Endothelial cell of umbilical vein (primary cell): ENCODE results near the gene SLF2. TPM values are rescaled to one million over a fixed set of nuclear protein-coding genes. Genes with fewer than 3 reads are reported as not detected.

Experiments used
- BruUV-seq: library from RNA; stranded (reverse); fragments of 400-500 nt; replicated peaks from 2 replicates; lab custom pipeline; 2021; lab: Mats Ljungman, UMichigan
- CTCF ChIA-PET: fragments of 300-600, 350-600 bp; sonication (Branson Sonifier 250); formaldehyde crosslinking; loops from one replicate; lab custom pipeline; 2021; ENCODE audit warnings: antibody characterized with exemption, inconsistent platforms; lab: Charles Lee
- POLR2A ChIA-PET: fragments of 300-600, 350-600 bp; sonication (Branson Sonifier 250); formaldehyde crosslinking; loops from one replicate; lab custom pipeline; 2021; ENCODE audit warnings: antibody characterized with exemption, inconsistent platforms; lab: Charles Lee
- DNase-seq: peaks from one replicate; pipeline ENCODE4 v3.0.0-alpha.2; 2011; ENCODE audit warnings: low read depth, low spot score
- FAIRE-seq: peaks from 2 replicates; lab custom pipeline; 2011; peaks lifted over from hg19 to GRCh38; lab: Jason Lieb, UNC
- H2AFZ ChIP-seq: 2 replicates; pipeline ENCODE4 v1.6.0; 2012; ENCODE audit warnings: low read depth, low read length, control low read depth, inconsistent platforms
- H3K27ac ChIP-seq: 2 replicates; pipeline ENCODE4 v1.5.1; 2011; ENCODE audit warnings: low read depth, mild to moderate bottlenecking, control low read depth, low read length, moderate library complexity; ENCODE audit not compliant: insufficient read depth
- H3K27me3 ChIP-seq, 2 experiments: 2 replicates each; pipeline versions ENCODE4 v1.6.0 to v1.6.1; 2011; ENCODE audit warnings: low read length in 2 of 2, mixed read lengths in 1 of 2; ENCODE audit not compliant: control insufficient read depth in 2 of 2, insufficient read depth in 2 of 2
- H3K36me3 ChIP-seq, 2 experiments: 2 replicates in 1 of 2; 3 replicates in 1 of 2; pipeline ENCODE4 v1.5.1; 2011; ENCODE audit warnings: low read length in 2 of 2, mild to moderate bottlenecking in 1 of 2, moderate library complexity in 1 of 2; ENCODE audit not compliant: control insufficient read depth in 2 of 2, insufficient read depth in 2 of 2; ENCODE audit errors: extremely low read depth in 1 of 2
- H3K4me1 ChIP-seq: 3 replicates; pipeline ENCODE4 v1.5.1; 2011; ENCODE audit warnings: mild to moderate bottlenecking, low read length; ENCODE audit not compliant: control insufficient read depth, insufficient read depth; ENCODE audit errors: extremely low read depth
- H3K4me2 ChIP-seq: 2 replicates; pipeline ENCODE4 v1.6.1; 2011; ENCODE audit warnings: low read length, control low read depth, mixed read lengths; ENCODE audit not compliant: insufficient read depth
- H3K4me3 ChIP-seq, 3 experiments: fragments of 200-600 bp in 1 of 3; sonication (generic), shearing (Covaris generic) in 1 of 3; replicated peaks in 1 of 3; 2 replicates each; pipeline ENCODE4 v1.5.1; 2011 to 2016; ENCODE audit warnings: control low read depth in 3 of 3, low read length in 3 of 3, mild to moderate bottlenecking in 2 of 3, inconsistent platforms in 1 of 3, low read depth in 1 of 3, moderate library complexity in 1 of 3; ENCODE audit not compliant: insufficient read depth in 1 of 3
- H3K79me2 ChIP-seq: 2 replicates; pipeline ENCODE4 v1.6.0; 2012; ENCODE audit warnings: low read length, inconsistent platforms; ENCODE audit not compliant: control insufficient read depth, insufficient read depth
- H3K9ac ChIP-seq: replicated peaks from 2 replicates; pipeline ENCODE3; 2011; ENCODE audit warnings: low read length, control low read depth; ENCODE audit not compliant: insufficient read depth; ENCODE audit errors: extremely low read depth
- H3K9me1 ChIP-seq: replicated peaks from 3 replicates; pipeline ENCODE4 v1.6.0; 2011; ENCODE audit warnings: mild to moderate bottlenecking, low read length; ENCODE audit not compliant: control insufficient read depth, insufficient read depth; ENCODE audit errors: extremely low read depth
- H3K9me3 ChIP-seq: replicated peaks from 2 replicates; pipeline ENCODE4 v1.5.1; 2012; ENCODE audit warnings: low read length, inconsistent platforms; ENCODE audit not compliant: control insufficient read depth, insufficient read depth
- H4K20me1 ChIP-seq: replicated peaks from 2 replicates; pipeline ENCODE3; 2011; ENCODE audit warnings: mild to moderate bottlenecking, low read length; ENCODE audit not compliant: control insufficient read depth, insufficient read depth; ENCODE audit errors: extremely low read depth
- CTCF ChIP-seq, 2 donors: IDR thresholded peaks; 1 replicate in 1 of 2; 2 replicates in 1 of 2; pipeline ENCODE4 v1.5.1; 2011; ENCODE audit warnings: low read length in 2 of 2, mild to moderate bottlenecking in 2 of 2, moderate library complexity in 2 of 2, control low read depth in 1 of 2, inconsistent platforms in 1 of 2, low read depth in 1 of 2; ENCODE audit not compliant: insufficient read depth in 1 of 2; ENCODE audit errors: extremely low read depth in 1 of 2
- FOS ChIP-seq: IDR thresholded peaks from 2 replicates; pipeline ENCODE4 v1.6.1; 2011; ENCODE audit warnings: mild to moderate bottlenecking, low read length, moderate library complexity, borderline replicate concordance; ENCODE audit not compliant: insufficient read depth
- GATA2 ChIP-seq: IDR thresholded peaks from 2 replicates; pipeline ENCODE4 v1.7.0; 2011; ENCODE audit warnings: low read depth, mild to moderate bottlenecking, moderate library complexity, mixed read lengths, low read length; ENCODE audit not compliant: insufficient read length, insufficient read depth
- JUN ChIP-seq: IDR thresholded peaks from 2 replicates; pipeline ENCODE4 v1.6.1; 2011; ENCODE audit warnings: borderline replicate concordance, low read depth; ENCODE audit not compliant: insufficient read length, insufficient read depth
- MAX ChIP-seq: IDR thresholded peaks from 2 replicates; pipeline ENCODE4 v1.6.1; 2011; ENCODE audit not compliant: insufficient read depth, insufficient read length
- MYC ChIP-seq: IDR thresholded peaks from one replicate; pipeline ENCODE4 v1.6.1; 2011; ENCODE audit warnings: mild to moderate bottlenecking, low read depth, low read length
- POLR2A ChIP-seq: IDR thresholded peaks from 2 replicates; pipeline ENCODE4 v1.6.1; 2012; ENCODE audit warnings: low read depth, mild to moderate bottlenecking, control low read depth, low read length
- POLR2AphosphoS5 ChIP-seq: IDR thresholded peaks from 2 replicates; pipeline ENCODE4 v1.6.1; 2012; ENCODE audit warnings: low read depth, mild to moderate bottlenecking, control low read depth, low read length, moderate library complexity; ENCODE audit not compliant: insufficient read depth
- dilution Hi-C: fragments of 300-500 bp; cut with MboI; formaldehyde crosslinking; loops from one replicate; pipeline ENCODE4 v1.15.0; 2019; ENCODE audit warnings: low sequenced_read_pairs; ENCODE audit not compliant: extremely low pct_ligation_motif_present
- intact Hi-C: fragments of 100-400 bp; cut with micrococcal nuclease; formaldehyde crosslinking; loops from one replicate; pipeline ENCODE4 v1.10.0; 2022
- polyA plus RNA-seq, 4 experiments: library from polyadenylated mRNA; depleted of rRNA in 3 of 4; stranded (reverse) in 3 of 4; unstranded in 1 of 4; fragments of >200 nt; gene quantifications; 2 replicates each; pipeline versions ENCODE4 v1.2.1 to v1.2.3, GENCODE V29; 2011 to 2012; ENCODE audit warnings: missing spikeins in 1 of 4
- total RNA-seq: library from RNA; stranded (reverse); gene quantifications from 2 replicates; pipeline ENCODE4 v1.2.3, GENCODE V29; 2021

Gene SLF2
- total and polyA plus RNA-seq, 2 donors (not counting 3 experiments of a cell fraction or from before 2014, with no cell fraction given): 7.5 to 35.5 TPM

GRCh38 chr10:100998183-100998990, 85.6 kb downstream of the SLF2 start:
- Histone ChIP-seq H3K9me3 (no peaks in the 10 kb centered on the region), H3K4me1 (peaks cover 33% of the 10 kb centered on the region), H3K4me3 (peak overlapping the region in 2 of 3 experiments; percentile 1 to 85), H3K36me3 (peaks cover 2 to 9% of the 10 kb centered on the region in 2 experiments), H3K4me2 (peak overlapping the region; percentile 6), H2AFZ (peak overlapping the region; percentile 38), H4K20me1 (no peaks in the 10 kb centered on the region), H3K27ac (peak overlapping the region; percentile 86), H3K9ac (peak overlapping the region; percentile 84), H3K27me3 (no peaks in the 10 kb centered on the region), H3K79me2 (peaks cover 32% of the 10 kb centered on the region), H3K9me1 (no peaks in the 10 kb centered on the region)
- dilution Hi-C loops (no loop called here), intact Hi-C loops (loop anchor here (1.0 to 2.0 kb wide), 2 partner anchors 15 to 62 kb away; partner anchors contain the start of gene KAZALD1)
- FAIRE-seq (peak; percentile 83), DNase-seq (peak; percentile 85)
- ChIA-PET POLR2A (no interaction called here), CTCF (interaction anchor here (0.6 to 12.6 kb wide), 13 partner anchors 10 to 1816 kb away, joined by 3 to 254 read pairs (median 4); partner anchors contain the start of genes MRPL43, PDZD7, SEMA4G and SFXN3)
- no peak for TF ChIP-seq GATA2
- peak; percentile 29 for TF ChIP-seq FOS
- BruUV-seq: TSS peak; percentile 60

GRCh38 chr10:100998991-100999741, 86.4 kb downstream of the SLF2 start:
- FAIRE-seq (peak; percentile 80), DNase-seq (peak; percentile 75)
- TF ChIP-seq CTCF (IDR thresholded peaks at IDR 0.05; ENCODE audit: extremely low read depth in 1 of 2, insufficient read depth in 1 of 2, low read depth in 1 of 2, low read length in 2 of 2): peak; percentile 92 to 95
- no peak for TF ChIP-seq MAX
- TF ChIP-seq MYC: no peak
- TF ChIP-seq POLR2AphosphoS5: peak; percentile 72
- peak; percentile 76 for TF ChIP-seq POLR2A
- no peak for TF ChIP-seq GATA2
- no peak for TF ChIP-seq JUN
- Histone ChIP-seq H3K27me3 (no peaks in the 10 kb centered on the region), H3K27ac (peak overlapping the region; percentile 86), H3K79me2 (peaks cover 34% of the 10 kb centered on the region), H3K4me1 (peaks cover 33% of the 10 kb centered on the region), H2AFZ (peak overlapping the region; percentile 16), H4K20me1 (no peaks in the 10 kb centered on the region), H3K4me2 (peak overlapping the region; percentile 50), H3K9ac (peak overlapping the region; percentile 84), H3K4me3 (peak overlapping the region; percentile 6 to 85 (median 29)), H3K9me1 (no peaks in the 10 kb centered on the region), H3K36me3 (peaks cover 5 to 17% of the 10 kb centered on the region in 2 experiments), H3K9me3 (no peaks in the 10 kb centered on the region)
- dilution Hi-C loops (no loop called here), intact Hi-C loops (loop anchor here (1.0 to 2.0 kb wide), 2 partner anchors 14 to 62 kb away; partner anchors contain the start of gene KAZALD1)
- no TSS peak for BruUV-seq
- CTCF ChIA-PET: interaction anchor here (0.7 to 12.6 kb wide), 6 partner anchors 9 to 42 kb away, joined by 4 to 254 read pairs (median 16); no protein-coding TSS in a partner anchor
- POLR2A ChIA-PET: interaction anchor here (1.0 kb wide), 1 partner anchor 12 kb away, joined by 3 read pairs; no protein-coding TSS in a partner anchor
